GM18519 (cell line): ENCODE results near the gene PIH1D1.
"Not testable (repeated sequence)": the region's sequence is repeated elsewhere in the genome, so short reads cannot be mapped to it uniquely, and the experiment has no call there.

Experiments used
- ATAC-seq: cut with Tn5 transposase; IDR thresholded peaks from one replicate; pipeline ENCODE4 v1.9.1; 2021; ENCODE audit warnings: mild to moderate bottlenecking, moderate library complexity; ENCODE audit not compliant: unreplicated experiment, low FRiP score

The PIH1D1 gene

GRCh38 chr19:49481020-49481683 is 29.5 kb upstream of the PIH1D1 start:
- ATAC-seq, result no peak

- no peak for ATAC-seq
Measured at GRCh38 chr19:49479975-49480628, 28.5 kb upstream of the PIH1D1 start.

GRCh38 chr19:49475995-49476880 is 24.6 kb upstream of the PIH1D1 start:
- ATAC-seq, result no peak

DNA sequence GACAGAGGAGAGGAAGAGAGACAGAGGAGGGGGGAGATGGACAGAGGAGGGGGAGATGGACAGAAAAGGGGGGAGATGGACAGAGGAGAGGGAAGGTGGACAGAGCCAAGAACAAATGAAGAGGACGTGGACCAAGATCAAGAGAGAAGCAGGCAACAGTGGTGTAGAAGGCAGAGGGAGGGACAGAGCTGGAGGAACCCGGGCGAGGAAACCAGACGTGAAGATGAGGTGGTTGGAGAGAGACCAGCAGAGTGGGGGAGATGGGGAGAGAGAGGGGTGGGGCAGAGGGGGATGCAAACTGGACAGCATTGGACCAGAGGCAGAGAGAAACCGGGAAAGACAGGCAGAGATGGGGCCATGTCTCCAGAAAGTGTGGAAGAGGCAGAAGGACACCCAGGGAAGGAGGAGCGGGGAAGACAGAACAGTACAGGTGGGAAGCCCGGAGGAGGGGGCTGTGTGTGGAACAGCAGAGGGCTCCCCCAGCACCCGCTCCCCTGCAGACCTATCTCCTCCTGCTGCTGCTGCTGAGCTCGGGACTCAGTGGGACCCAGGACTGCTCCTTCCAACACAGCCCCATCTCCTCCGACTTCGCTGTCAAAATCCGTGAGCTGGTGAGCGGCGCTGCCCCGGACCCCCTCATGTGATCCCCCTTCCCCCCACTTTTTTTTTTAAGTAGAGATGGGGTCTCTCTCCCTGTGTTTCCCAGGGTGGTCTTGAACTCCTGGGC is 23.7 kb upstream of the PIH1D1 start:
- ATAC-seq, result no peak

GRCh38 chr19:49474542-49474924 is 22.9 kb upstream of the PIH1D1 start:
- no peak for ATAC-seq

GRCh38 chr19:49473868-49474541 is 22.4 kb upstream of the PIH1D1 start, which contains the start of gene FLT3LG:
Gene FLT3LG (plus strand): TSS chr19:49474215. CDS start chr19:49474640, 425 bp downstream.
- ATAC-seq, result peak; percentile 39

DNA sequence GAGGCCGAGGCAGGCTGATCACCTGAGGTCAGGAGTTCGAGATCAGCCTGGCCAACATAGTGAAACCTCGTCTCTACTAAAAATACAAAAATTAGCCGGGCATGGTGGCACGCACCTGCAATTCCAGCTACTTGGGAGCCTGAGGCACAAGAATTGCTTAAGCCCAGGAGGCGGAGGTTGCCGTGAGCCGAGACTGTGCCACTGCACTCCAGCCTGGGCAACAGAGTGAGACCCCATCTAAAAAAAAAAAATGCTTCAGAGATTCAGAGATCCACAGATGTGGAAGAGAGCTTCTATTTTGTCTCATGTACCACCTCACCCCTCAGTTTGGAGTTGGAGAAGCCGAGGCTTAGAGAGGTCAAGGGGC is 21.9 kb upstream of the PIH1D1 start:
- not testable (repeated sequence) for ATAC-seq

GRCh38 chr19:49472936-49473335 is 21.3 kb upstream of the PIH1D1 start:
- ATAC-seq, result no peak

DNA sequence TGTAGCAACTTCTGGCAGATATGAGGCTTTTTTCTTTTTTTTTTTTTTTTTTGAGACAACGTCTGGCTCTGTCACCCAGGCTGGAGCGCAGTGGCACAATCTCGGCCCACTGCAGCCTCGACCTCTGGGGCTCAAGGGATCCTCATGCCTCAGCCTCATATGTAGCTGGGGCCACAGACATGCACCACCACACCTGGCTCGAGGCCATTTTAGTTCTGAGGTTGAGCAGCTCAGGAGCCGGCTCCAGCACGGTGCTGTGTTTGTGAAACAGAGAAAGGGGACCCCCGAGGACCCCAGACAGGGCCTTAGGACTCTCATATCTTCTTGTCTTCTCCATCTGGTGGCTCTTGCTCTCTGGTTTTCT is 19.0 kb upstream of the PIH1D1 start:
- ATAC-seq, result no peak

DNA sequence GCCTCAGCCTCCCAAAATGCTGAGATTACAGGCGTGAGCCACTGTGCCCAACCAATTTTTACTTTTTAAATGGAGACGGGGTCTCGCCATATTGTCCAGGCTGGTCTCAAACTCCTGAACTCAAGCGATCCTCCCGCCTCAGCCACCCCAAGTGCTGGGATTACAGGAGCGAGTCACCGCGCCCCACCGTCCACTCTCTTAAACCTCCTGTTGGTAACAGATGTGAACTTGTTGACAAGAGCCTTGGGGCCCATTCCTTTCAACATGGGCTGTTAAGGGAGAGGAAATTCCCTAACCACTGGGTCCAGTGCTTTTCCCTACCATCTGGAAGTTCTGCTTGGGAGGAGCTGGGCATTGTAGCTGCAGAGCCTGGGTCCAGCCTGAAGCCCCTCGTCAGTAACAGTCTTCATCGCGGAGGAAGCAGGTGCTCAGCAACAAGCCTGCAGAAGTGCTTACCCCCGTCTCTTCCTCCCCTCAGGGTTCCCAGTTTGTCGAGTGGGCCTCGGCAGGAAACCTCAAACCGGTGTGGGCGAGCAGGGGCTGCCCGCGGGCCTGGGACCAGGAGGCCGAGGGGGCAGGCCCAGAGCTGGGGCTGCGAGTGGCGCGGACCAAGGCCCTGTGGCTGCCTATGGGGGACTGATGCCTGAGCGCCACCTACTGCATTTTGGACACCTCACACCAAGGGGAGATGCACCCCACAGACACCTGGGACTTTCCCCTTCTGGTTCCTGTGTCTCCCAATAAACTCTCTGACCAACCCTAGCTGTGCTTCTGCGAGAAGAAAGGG is 18.4 kb upstream of the PIH1D1 start:
- peak; percentile 36 for ATAC-seq

DNA sequence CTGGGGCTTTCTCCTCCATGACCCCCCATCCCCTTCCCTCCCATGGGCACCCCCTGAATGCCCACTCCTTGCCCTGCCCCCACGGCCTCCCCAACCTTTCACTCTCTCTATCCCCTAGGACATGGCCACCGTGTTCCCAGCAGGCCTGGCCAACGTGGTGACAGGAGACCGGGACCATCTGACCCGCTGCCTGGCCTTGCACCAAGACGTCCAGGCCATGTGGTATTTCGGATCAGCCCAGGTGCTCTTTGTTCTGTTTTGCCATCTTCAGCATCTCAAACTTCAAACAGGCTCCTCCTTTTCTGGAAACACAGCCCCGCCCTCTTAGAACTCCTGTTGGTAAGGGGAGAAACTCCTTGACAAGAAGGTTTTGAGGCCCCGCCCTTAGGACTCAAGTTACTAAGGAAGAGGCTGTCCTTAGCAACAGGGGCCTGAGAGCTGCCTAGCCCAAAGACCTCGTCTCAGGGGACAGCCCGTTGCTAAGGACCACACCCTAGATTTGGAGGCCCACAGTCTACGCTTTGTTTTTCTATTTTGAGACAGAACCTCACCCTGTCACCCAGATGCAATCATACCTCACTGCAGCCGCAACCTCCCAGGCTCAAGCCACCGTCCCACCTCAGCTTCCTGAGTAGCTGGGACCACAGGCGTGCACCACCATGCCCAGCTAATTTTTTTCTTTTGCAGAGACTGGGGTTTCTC is 17.3 kb upstream of the PIH1D1 start:
- ATAC-seq, result no peak

GRCh38 chr19:49468199-49468598 is 16.6 kb upstream of the PIH1D1 start:
- no peak for ATAC-seq

- no peak for ATAC-seq
Measured at GRCh38 chr19:49465371-49465770, 13.8 kb upstream of the PIH1D1 start.

GRCh38 chr19:49463960-49464740 is 12.5 kb upstream of the PIH1D1 start:
- no peak for ATAC-seq

GRCh38 chr19:49462492-49462891 is 10.9 kb upstream of the PIH1D1 start:
- no peak for ATAC-seq

DNA sequence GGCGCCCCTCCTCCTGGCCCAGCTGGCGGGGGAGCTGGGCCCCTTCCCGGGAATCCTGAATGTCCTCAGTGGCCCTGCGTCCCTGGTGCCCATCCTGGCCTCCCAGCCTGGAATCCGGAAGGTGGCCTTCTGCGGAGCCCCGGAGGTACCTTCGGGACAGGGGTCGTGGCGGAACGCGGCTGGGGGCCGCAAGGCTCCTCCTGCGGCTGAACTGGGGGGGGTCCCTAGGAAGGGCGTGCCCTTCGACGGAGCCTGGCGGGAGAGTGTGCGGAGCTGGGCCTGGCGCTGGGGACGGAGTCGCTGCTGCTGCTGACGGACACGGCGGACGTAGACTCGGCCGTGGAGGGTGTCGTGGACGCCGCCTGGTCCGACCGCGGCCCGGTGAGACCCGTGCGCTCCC is 10.0 kb upstream of the PIH1D1 start:
- ATAC-seq, result no peak

DNA sequence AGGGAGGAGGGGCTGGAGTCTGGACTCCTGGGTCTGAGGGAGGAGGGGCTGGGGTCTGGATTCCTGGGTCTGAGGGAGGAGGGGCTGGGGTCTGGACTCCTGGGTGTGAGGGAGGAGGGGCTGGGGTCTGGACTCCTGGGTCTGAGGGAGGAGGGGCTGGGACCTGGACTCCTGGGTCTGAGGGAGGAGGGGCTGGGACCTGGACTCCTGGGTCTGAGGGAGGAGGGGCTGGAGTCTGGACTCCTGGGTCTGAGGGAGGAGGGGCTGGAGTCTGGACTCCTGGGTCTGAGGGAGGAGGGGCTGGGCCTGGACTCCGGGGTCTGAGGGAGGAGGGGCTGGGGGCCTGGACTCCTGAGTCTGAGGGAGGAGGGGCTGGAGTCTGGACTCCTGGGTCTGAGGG is 9.5 kb upstream of the PIH1D1 start:
- ATAC-seq, result not testable (repeated sequence)

- no peak for ATAC-seq
Measured at GRCh38 chr19:49459388-49459787, 7.8 kb upstream of the PIH1D1 start.
